Prostate gland (tissue), 2 donors: ENCODE data around the gene CFAP97D1. TPM values are rescaled to one million over a fixed set of nuclear protein-coding genes. Genes with fewer than 3 reads are reported as not detected.

Experiments used
- DNase-seq: peaks from one replicate; pipeline ENCODE4 v3.0.0-alpha.2; 2019; ENCODE audit warnings: low spot score
- H3K27ac ChIP-seq, 2 donors: fragments of 200-600 bp; sonication (generic); 2 replicates each; pipeline ENCODE4 v1.5.1; 2017 to 2019
- H3K27me3 ChIP-seq: fragments of 200-600 bp; sonication (generic); replicated peaks from 2 replicates; pipeline ENCODE4 v1.5.1; 2019; ENCODE audit not compliant: insufficient read depth
- H3K36me3 ChIP-seq, 2 donors: fragments of 200-600 bp; sonication (generic); 1 replicate in 1 of 2; 2 replicates in 1 of 2; pipeline versions ENCODE4 v1.5.1 to v1.8.1; 2017 to 2019
- H3K4me1 ChIP-seq: fragments of 200-600 bp; sonication (generic); replicated peaks from 2 replicates; pipeline ENCODE4 v1.5.1; 2019
- H3K4me3 ChIP-seq, 2 donors: fragments of 200-600 bp; sonication (generic); 2 replicates each; pipeline ENCODE4 v1.5.1; 2017 to 2019
- H3K9me3 ChIP-seq: fragments of 200-600 bp; sonication (generic); 2 replicates; pipeline ENCODE4 v1.5.1; 2017
- CTCF ChIP-seq, 4 experiments: fragments of 200-600 bp in 2 of 4; fragments of 450-650 bp in 2 of 4; sonication (generic) in 2 of 4; IDR thresholded peaks; 1 replicate in 3 of 4; 2 replicates in 1 of 4; pipeline ENCODE4 v1.5.1; 2016 to 2019; ENCODE audit warnings: antibody characterized with exemption in 4 of 4, mild to moderate bottlenecking in 2 of 4, moderate library complexity in 2 of 4
- POLR2A ChIP-seq: fragments of 450-650 bp; IDR thresholded peaks from one replicate; pipeline ENCODE4 v1.6.1; 2016; ENCODE audit warnings: antibody characterized with exemption, mild to moderate bottlenecking
- POLR2AphosphoS5 ChIP-seq: sonication (generic); formaldehyde crosslinking; IDR thresholded peaks from one replicate; pipeline ENCODE4 v1.6.1; 2017; ENCODE audit warnings: antibody characterized with exemption
- WGBS: methylation state at CpG from one replicate; pipeline ENCODE4 v1.1.5; 2018; 5-methylcytosine and 5-hydroxymethylcytosine counted together
- intact Hi-C: fragments of 100-400 bp; cut with DNase I; formaldehyde crosslinking; loops from one replicate; pipeline ENCODE4 v1.14.2; 2022
- total RNA-seq, 2 donors: library from RNA; depleted of rRNA; stranded (reverse); fragments of >200 nt; gene quantifications; one replicate each; pipeline ENCODE4 v1.1.0, GENCODE V29; 2016

Gene CFAP97D1
- total RNA-seq, 2 donors from 2014 or later = 1.1 TPM; not detected in 1

GRCh38 chr17:43774304-43775250 is 5.7 kb upstream of the CFAP97D1 start:
- 90% methylated on average over 16 of the region's 16 CpGs for WGBS
- Histone ChIP-seq H3K36me3 (peaks cover 0 to 7% of the 10 kb centered on the region in 2 donors), H3K4me3 (no peak overlapping the region), H3K9me3 (no peaks in the 10 kb centered on the region), H3K4me1 (peaks cover 14% of the 10 kb centered on the region), H3K27me3 (no peaks in the 10 kb centered on the region), H3K27ac (peak overlapping the region in 1 of 2 donors; percentile 100)
- no peak for DNase-seq
- intact Hi-C loops = loop anchor here (5.0 to 10.0 kb wide), 3 partner anchors 58 to 370 kb away; partner anchors contain the start of genes CD300LG and MPP3
- TF ChIP-seq POLR2AphosphoS5 (no peak), CTCF (IDR thresholded peaks at IDR 0.05) (no peak), POLR2A (no peak)

- H3K36me3 ChIP-seq = no peaks in the 10 kb centered on the region
- DNase-seq = peak; percentile 94
- intact Hi-C loops = loop anchor here (5.0 to 10.0 kb wide), 3 partner anchors 54 to 374 kb away; partner anchors contain the start of genes CD300LG and MPP3
- H3K9me3 ChIP-seq = no peaks in the 10 kb centered on the region
- peak within 1 kb of the TSS; percentile 98 to 100 for H3K4me3 ChIP-seq
- TF ChIP-seq POLR2AphosphoS5 (peak; percentile 91), POLR2A (peak; percentile 91), CTCF (IDR thresholded peaks at IDR 0.05) (peak in 1 of 4 experiments; percentile 10)
- H3K27ac ChIP-seq = peak within 1 kb of the TSS; percentile 100
- under 1% methylated on average over 76 of the region's 100 CpGs for WGBS
- H3K27me3 ChIP-seq = no peaks in the 10 kb centered on the region
- peaks cover 6% of the 10 kb centered on the region for H3K4me1 ChIP-seq
These were observed 1.7 kb upstream of the CFAP97D1 start, which contains the start of gene DUSP3 for GRCh38 chr17:43778337-43779144. Gene DUSP3 (minus strand): TSS chr17:43778977. CDS start chr17:43778924, 53 bp downstream.

GRCh38 chr17:43779145-43780125 is 800 bp upstream of the CFAP97D1 start:
- peak overlapping the region; percentile 100 for H3K27ac ChIP-seq
- H3K4me1 ChIP-seq = peaks cover 6% of the 10 kb centered on the region
- no peaks in the 10 kb centered on the region for H3K27me3 ChIP-seq
- 8% methylated on average over 23 of the region's 26 CpGs for WGBS
- H3K36me3 ChIP-seq = no peaks in the 10 kb centered on the region
- no peak for DNase-seq
- no peaks in the 10 kb centered on the region for H3K9me3 ChIP-seq
- H3K4me3 ChIP-seq = peak overlapping the region; percentile 98 to 100
- TF ChIP-seq CTCF (IDR thresholded peaks at IDR 0.05) (peak in 1 of 4 experiments; percentile 23), POLR2AphosphoS5 (no peak), POLR2A (no peak)
- intact Hi-C loops = loop anchor here (5.0 to 10.0 kb wide), 3 partner anchors 53 to 375 kb away; partner anchors contain the start of genes CD300LG and MPP3
